HG03064 (cell line): ENCODE measurements around the gene SIM1.
"Not testable (repeated sequence)": the region's sequence is repeated elsewhere in the genome, so short reads cannot be mapped to it uniquely, and the experiment has no call there.

ENCODE experiments used
- ATAC-seq: cut with Tn5 transposase; IDR thresholded peaks from one replicate; pipeline ENCODE4 v1.9.1; 2021; ENCODE audit warnings: low read depth; ENCODE audit not compliant: unreplicated experiment

Gene SIM1

DNA sequence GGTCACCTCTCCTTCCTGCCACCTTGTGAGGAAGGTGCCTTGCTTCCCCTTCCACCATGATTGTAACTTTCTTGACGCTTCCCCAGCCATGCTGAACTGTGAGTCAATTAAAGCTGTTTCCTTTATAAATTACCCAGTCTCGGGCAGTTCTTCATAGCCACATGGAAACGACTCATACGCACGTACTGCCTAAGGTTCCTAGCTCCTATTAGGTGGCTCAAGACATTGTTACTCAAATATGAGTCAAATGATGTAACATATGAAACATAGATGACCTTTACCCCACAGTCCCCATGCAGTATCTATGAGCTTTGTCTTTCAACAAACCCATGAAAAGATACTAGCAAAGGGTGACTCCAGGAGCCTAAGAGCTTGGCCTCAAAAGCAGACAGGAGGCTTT, 98.3 kb downstream of the SIM1 start:
- ATAC-seq = no peak

GRCh38 chr6:100363651-100364050, 101.1 kb downstream of the SIM1 start:
- no peak for ATAC-seq

DNA sequence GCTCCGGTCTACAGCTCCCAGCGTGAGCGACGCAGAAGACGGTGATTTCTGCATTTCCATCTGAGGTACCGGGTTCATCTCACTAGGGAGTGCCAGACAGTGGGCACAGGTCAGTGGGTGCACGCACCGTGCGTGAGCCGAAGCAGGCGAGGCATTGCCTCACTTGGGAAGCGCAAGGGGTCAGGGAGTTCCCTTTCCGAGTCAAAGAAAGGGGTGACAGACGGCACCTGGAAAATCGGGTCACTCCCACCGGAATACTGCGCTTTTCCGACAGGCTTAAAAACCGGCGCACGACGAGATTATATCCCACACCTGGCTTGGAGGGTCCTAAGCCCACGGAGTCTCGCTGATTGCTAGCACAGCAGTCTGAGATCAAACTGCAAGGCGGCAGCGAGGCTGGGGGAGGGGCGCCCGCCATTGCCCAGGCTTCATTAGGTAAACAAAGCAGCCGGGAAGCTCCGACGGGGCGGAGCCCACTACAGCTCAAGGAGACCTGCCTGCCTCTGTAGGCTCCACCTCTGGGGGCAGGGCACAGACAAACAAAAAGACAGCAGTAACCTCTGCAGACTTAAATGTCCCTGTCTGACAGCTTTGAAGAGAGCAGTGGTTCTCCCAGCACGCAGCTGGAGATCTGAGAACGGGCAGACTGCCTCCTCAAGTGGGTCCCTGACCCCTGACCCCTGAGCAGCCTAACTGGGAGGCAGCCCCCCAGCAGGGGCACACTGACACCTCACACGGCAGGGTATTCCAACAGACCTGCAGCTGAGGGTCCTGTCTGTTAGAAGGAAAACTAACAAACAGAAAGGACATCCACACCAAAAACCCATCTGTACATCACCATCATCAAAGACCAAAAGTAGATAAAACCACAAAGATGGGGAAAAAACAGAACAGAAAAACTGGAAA, 109.7 kb downstream of the SIM1 start:
- ATAC-seq = not testable (repeated sequence)

- no peak for ATAC-seq
Measured at GRCh38 chr6:100353276-100354015, 111.3 kb downstream of the SIM1 start.

GRCh38 chr6:100350139-100350538, 114.6 kb downstream of the SIM1 start:
- ATAC-seq = no peak

DNA sequence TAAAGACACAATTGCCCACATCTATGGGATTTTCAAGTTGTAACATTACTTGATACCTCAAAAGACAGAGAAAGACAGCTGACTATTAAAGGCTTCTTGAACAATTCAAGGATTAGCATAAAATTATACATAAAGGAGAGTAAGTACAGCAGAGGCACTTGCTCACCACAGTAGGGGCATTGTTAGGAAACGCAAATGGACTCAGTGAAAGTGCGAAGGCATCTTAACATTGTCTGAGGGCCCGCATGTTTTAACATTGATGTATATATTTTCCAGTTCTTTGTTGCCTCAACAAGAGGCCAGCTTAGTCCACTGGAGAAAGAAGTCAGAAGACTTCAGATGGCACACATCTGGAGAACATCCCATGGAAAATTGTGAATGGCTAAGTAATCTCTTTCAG, 115.4 kb downstream of the SIM1 start:
- ATAC-seq = no peak

DNA sequence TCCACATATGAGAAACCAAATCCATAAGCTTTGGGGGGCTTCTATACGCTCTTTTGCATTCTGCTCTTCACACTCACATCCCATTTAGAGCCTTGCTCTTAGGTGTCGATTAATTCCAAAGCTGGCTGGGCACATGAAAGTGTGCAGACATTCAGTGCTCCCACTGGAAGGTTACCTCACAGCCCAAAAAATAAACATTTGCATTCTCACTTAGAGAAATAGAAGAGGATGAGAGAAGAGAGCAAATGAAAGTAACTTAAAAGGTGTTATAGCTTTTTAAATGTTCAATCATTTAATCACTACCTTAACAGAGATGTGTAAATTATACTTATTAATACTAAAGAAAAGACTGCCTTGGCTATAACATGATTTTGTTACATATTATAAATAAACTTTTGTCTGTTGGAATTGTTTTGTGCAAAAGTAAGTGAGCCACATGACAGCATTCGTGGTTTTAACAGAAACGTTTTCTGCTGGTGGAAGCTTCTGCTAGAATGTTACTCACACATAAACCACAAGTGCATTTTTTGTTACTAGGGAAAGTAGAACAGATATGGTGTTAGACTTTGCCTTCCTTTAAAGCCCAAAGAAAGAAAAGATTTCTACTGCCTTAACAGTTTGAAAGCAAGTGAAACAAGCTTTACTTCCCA, 116.7 kb downstream of the SIM1 start:
- ATAC-seq = no peak

- peak; percentile 45 for ATAC-seq
Measured at GRCh38 chr6:100346828-100347227, 117.9 kb downstream of the SIM1 start.

DNA sequence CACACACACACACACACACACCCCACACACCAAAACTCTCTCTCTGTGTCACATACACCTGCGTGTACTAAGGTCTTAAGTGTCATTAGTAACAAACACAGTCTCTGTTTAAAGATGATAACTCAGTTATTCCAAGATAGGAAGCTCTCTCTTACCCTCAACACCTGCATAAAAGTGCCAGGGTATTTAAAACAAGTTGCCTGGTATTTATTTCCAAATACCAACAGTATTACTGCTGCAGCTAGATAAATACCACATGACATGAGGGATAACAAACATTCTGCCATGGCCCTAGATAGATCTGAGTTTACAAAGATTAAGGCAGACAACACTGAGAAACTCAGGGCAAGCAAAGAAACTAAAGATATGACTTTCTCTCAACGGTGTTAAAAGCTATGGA, 118.5 kb downstream of the SIM1 start:
- no peak for ATAC-seq

GRCh38 chr6:100344761-100345160, 120.0 kb downstream of the SIM1 start:
- ATAC-seq = no peak

DNA sequence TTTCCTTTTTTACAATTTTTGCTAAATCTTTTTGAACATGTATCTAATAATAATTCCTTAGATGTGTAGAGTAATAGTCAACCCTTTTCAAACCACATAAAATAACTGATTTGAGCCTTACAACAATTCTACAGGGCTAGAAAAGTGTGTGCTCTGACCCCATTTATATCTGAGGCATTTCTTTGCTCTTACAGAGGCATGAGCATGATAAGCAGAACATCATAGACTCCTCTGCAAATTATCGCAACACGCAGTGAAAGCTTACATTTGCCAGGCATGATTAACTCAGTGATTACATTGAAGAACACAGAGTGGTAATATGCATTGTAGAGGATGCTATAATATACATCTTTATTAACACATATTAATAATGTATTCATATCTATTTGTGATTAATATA, 120.4 kb downstream of the SIM1 start:
- no peak for ATAC-seq

DNA sequence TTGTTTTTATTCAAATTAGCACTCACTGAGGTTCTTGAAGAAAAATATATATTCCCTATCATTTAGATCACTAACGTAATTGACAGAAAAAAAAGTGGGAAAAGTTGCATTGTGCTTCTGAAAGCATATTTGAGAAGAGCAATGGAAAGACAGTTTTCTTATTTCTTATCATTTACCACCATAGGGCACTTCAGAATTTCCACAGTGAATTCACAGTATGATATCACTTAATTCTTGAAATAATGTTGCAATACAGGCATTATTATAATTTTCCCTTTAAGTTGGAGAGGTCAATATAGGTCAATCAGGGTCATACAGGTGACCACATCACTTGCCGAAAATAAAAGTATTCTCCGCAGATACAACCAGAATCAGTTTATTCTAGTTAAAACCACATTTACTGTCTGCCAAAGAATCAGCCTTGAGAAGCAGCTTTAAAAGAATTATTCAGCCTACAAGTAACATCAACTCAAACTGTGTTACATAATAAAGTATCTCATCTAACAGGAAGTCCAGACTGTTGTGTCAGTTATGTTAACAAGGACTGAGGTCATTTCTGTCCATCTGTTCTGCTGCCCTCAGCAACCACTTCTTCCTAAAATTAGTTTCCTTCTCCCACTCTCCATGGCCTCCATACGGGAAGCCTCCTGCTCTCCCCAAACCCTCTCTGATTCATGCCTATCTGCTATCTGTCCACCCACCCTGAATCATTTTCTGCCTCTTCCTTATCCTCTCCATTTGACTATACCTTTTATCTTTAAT, 121.2 kb downstream of the SIM1 start:
- ATAC-seq = no peak

DNA sequence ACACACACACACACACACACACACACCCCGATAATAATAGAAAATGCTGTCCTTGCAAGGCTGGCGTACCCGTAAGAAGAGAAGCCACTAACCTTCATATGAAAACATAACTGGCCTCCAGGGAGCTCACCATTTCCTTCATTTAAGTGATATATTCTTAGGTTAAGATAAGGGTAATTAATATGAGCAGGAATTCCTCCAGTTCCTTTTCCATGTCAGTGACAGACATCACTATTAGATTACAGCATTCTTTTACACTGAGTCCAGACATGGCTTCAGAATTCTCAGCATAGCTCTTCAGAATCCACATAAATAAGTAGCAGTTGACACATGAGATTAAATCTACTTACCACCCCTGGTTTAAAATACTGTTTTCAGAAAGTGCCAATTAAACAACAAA, 121.9 kb downstream of the SIM1 start:
- ATAC-seq = no peak

DNA sequence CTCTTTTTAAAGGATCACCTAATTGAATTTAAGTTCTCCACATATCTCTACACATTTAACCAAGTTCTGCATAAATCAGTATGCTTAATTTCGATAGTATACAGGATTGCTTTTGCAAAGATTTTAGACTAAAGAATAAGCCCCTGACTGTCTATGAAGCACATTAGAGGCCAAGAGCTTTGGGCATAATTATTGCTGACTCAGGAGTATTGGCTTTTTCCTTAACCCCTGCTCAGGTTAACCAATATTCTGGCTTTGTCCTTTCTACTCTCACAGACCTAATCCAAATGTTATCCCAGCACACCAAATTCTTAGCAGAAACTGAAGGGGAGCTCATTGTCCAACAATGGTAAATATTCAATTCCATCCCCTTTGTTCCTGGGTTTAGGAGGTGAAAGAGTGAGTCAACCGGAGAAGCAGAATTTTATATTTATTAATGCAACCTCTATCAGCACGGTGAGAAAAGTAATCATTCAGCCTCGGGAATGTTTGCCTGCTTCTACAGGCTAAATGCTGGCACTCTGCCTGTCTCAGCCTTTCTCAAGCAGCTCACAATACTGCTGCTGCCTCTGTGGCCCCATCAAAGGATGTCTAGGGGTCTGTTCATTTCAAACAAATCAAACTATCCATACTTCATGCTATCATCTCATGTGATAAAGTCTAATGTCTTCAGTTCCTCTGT, 125.0 kb downstream of the SIM1 start:
- no peak for ATAC-seq

DNA sequence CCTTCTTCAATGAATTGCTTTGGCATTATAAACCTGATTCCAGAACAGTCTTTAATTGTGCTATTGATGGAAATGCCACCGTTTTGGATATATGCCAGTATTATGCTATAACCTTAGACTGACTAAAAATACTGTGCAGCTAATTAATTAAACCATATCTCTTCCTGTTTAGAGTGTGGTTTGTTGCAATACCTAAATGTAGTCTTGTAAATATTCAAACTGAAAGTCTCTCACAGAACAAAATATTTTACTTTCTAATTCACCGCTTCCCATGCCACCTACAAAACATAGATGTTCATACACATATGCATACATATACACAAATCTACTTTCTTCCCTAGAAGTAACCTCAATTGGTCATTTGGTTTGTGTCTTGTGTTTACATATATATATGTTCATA, 126.6 kb downstream of the SIM1 start:
- no peak for ATAC-seq

GRCh38 chr6:100336876-100337275, 127.8 kb downstream of the SIM1 start:
- ATAC-seq = no peak

GRCh38 chr6:100335991-100336390, 128.7 kb downstream of the SIM1 start:
- no peak for ATAC-seq
